ENCODE measurements around the gene SKA3.

The SKA3 gene

DNA sequence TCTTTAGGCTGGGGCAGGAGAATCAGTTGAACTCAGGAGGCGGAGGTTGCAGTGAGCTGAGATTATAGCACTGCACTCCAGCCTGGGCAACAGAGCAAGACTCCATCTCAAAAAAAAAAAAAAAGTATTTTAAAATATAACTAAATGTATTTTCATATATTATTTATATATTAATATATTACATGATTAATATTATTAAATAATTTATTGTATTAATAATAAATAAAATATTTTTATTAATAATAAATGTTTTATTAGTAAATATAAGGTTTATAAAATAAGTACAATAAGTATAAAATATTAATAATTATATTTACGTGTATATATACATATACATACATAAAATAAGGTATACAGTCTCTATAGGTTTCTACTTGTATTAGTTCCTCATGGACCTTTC, 56.8 kb downstream of the SKA3 start:
- Histone ChIP-seq H2AFZ (ENCODE audit: low read depth, low read length) (no peak overlapping the region), H3K4me3 (ENCODE audit: low read length) (no peak overlapping the region), H3K4me1 (ENCODE audit: insufficient read depth, low read length) (peaks cover 5% of the 10 kb centered on the region), H3K9me3 (ENCODE audit: low read length) (no peaks in the 10 kb centered on the region), H3K36me3 (ENCODE audit: insufficient read depth, low read length) (no peaks in the 10 kb centered on the region), H3K27me3 (ENCODE audit: insufficient read depth, low read length) (no peaks in the 10 kb centered on the region)

DNA sequence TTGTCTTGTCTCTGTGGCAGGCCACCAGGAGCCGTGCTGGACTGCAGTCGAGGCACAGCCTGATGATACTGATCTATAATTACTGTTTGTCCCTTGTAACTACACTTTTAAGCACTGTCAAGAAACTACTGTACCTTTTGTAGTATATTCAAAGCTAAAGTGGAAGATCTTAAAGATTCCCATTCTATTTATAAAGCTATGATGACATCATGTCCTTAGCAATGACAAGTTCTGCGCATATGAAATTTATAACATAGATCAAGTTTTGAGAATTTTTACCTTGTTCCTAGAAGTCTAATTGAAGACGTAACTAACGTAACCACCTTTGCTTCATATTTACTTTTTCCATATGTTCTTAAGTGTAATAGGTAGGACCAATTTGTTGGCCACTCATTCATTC, 58.2 kb downstream of the SKA3 start:
- Histone ChIP-seq H2AFZ (ENCODE audit: low read depth, low read length) (no peak overlapping the region), H3K36me3 (ENCODE audit: insufficient read depth, low read length) (no peaks in the 10 kb centered on the region), H3K4me3 (ENCODE audit: low read length) (no peak overlapping the region), H3K4me1 (ENCODE audit: insufficient read depth, low read length) (peaks cover 5% of the 10 kb centered on the region), H3K27me3 (ENCODE audit: insufficient read depth, low read length) (no peaks in the 10 kb centered on the region), H3K9me3 (ENCODE audit: low read length) (no peaks in the 10 kb centered on the region)

DNA sequence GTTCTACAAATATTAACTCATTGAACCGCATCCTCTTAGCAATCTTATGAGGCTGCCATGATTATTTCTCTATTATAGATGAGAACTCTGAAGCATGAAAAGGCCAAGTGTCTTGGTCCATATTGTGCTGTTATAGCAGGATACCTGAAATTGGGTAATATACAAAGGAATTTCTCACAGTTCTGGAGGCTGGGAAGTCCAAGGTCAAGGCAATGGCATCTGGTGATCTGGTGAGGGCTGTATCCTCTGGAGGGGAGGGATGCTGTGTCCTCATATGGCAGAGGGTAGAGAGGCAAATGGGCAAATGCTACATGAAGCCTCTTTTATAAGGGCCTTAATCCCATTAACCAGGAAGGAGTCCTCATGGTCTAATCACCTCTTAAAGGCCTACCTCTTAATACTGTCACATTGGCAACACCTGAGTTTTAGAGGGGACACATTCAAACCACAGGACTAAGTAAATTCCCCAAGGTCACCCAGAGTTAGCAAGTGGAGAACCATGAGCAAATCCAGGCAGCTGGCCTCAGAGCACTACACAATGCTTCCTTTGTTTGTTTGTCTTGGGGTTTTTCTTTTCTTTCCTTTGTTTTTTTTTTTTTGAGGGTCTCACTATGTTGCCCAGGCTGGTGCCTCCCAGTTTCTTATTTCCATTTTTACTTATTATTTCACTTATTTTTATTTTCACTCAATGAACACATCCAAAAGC, 59.1 kb downstream of the SKA3 start:
- Histone ChIP-seq H3K4me1 (ENCODE audit: insufficient read depth, low read length) (peaks cover 5% of the 10 kb centered on the region), H2AFZ (ENCODE audit: low read depth, low read length) (no peak overlapping the region), H3K27me3 (ENCODE audit: insufficient read depth, low read length) (no peaks in the 10 kb centered on the region), H3K36me3 (ENCODE audit: insufficient read depth, low read length) (no peaks in the 10 kb centered on the region), H3K4me3 (ENCODE audit: low read length) (no peak overlapping the region), H3K9me3 (ENCODE audit: low read length) (no peaks in the 10 kb centered on the region)

DNA sequence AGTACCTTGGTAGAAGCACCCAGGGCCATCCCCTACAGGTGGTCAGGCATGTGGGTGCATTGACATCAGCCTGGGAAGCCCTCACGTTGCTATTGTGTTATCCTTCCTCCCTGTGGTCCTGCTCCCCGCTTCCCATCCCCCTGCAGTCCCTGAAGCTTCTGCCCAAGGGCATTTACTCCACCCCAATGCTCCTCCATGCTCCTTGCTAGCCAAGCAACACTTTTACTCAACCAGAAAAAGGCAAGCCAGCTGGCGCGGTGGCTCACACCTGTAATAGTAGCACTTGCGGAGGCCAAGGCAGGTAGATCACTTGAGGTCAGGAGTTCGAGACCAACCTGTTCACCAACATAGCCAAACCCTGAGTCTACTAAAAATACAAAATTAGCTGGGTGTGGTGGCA, 60.2 kb downstream of the SKA3 start:
- no peaks in the 10 kb centered on the region for H3K9me3 ChIP-seq (ENCODE audit: low read length)
- H3K36me3 ChIP-seq (ENCODE audit: insufficient read depth, low read length) = no peaks in the 10 kb centered on the region
- peaks cover 5% of the 10 kb centered on the region for H3K4me1 ChIP-seq (ENCODE audit: insufficient read depth, low read length)
- H3K4me3 ChIP-seq (ENCODE audit: low read length) = no peak overlapping the region
- H3K27me3 ChIP-seq (ENCODE audit: insufficient read depth, low read length) = no peaks in the 10 kb centered on the region
- no peak overlapping the region for H2AFZ ChIP-seq (ENCODE audit: low read depth, low read length)

DNA sequence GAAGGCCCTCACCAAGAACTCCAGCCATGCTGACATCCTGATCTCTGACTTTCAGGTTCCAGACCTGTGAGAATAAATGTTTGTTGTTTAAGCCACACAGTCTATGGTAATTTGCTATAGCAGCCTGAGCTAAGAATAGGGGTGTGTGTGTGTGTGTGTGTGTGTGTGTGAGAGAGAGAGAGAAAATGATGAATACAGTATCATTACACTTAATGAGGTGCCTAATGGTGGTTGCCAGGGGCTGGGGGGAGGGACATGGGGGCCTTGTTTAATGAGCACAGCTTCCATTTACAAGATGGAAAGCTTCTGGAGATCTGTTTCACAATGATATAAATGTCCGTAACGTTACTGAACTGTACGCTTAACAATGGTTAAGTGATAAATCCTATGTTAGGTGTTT, 61.1 kb downstream of the SKA3 start:
- H3K4me3 ChIP-seq (ENCODE audit: low read length) = no peak overlapping the region
- no peaks in the 10 kb centered on the region for H3K9me3 ChIP-seq (ENCODE audit: low read length)

DNA sequence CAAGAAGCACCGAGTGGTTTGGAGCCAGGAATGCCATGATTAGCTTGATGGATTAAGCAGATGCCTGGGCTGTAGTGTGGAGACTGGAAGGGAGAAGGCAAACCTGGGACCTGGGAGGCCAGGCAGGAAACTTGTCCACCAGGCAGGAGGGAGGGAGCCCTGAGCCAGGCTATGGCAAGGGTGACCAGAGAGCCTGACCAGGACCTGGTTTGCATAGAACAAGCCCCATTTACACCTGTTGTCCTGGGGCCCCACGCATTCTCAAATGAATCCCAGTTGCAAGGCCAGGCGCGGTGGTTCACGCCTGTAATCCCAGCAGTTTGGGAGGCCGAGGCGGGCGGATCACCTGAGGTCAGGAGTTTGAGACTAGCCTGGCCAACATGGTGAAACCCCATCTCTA, 64.8 kb downstream of the SKA3 start:
- Histone ChIP-seq H3K9me3 (ENCODE audit: low read length) (no peaks in the 10 kb centered on the region), H2AFZ (ENCODE audit: low read depth, low read length) (no peak overlapping the region), H3K27me3 (ENCODE audit: insufficient read depth, low read length) (no peaks in the 10 kb centered on the region), H3K4me1 (ENCODE audit: insufficient read depth, low read length) (peaks cover 5% of the 10 kb centered on the region), H3K4me3 (ENCODE audit: low read length) (no peak overlapping the region), H3K36me3 (ENCODE audit: insufficient read depth, low read length) (no peaks in the 10 kb centered on the region)

More for the DNA sequence above, 61.1 kb downstream of the SKA3 start:
- Histone ChIP-seq H3K36me3 (ENCODE audit: insufficient read depth, low read length) (no peaks in the 10 kb centered on the region), H3K27me3 (ENCODE audit: insufficient read depth, low read length) (no peaks in the 10 kb centered on the region), H3K4me1 (ENCODE audit: insufficient read depth, low read length) (peaks cover 5% of the 10 kb centered on the region), H2AFZ (ENCODE audit: low read depth, low read length) (no peak overlapping the region)

DNA sequence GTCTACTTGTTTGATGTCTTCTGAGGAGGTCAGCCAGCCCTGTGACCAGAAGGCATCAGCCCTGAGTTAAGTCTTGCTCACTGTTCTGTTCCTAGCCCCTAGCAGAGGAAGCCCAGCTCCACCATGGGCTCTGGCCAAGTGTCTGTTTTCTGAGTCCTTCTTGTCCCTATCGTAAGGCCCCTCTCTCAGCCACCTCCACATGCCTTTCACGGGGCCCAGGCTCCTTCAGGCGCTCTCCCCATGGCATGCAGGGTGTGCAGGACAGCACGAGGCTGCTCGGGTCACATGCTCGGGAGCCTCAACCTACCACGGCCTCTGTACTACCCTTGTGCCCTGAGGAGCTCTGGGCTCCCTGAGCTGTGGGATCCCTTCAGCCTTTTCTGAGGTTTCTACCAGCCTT, 67.2 kb downstream of the SKA3 start:
- no peaks in the 10 kb centered on the region for H3K9me3 ChIP-seq (ENCODE audit: low read length)
- H3K27me3 ChIP-seq (ENCODE audit: insufficient read depth, low read length) = no peaks in the 10 kb centered on the region
- no peak overlapping the region for H3K4me3 ChIP-seq (ENCODE audit: low read length)
- no peaks in the 10 kb centered on the region for H3K36me3 ChIP-seq (ENCODE audit: insufficient read depth, low read length)
- H2AFZ ChIP-seq (ENCODE audit: low read depth, low read length) = no peak overlapping the region
- no peaks in the 10 kb centered on the region for H3K4me1 ChIP-seq (ENCODE audit: insufficient read depth, low read length)

DNA sequence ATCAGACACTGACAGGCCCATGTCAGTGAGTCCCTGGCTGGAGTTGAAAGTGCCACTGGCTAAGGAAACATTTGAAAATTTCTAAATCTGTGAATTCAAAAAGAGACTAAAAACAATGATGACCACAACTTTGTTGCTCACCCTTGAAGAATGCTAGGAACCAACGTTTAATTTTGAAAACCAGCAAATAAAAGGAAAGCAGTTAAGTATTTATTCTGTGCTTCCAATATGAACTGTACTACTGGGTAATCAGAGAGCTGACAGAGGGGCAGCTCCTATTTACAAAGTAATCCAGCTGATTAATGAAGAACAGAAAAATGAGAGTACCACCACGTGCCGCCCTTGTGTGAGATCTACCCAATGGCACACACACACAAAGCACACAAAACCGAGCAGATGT, 70.3 kb downstream of the SKA3 start:
- Histone ChIP-seq H2AFZ (ENCODE audit: low read depth, low read length) (no peak overlapping the region), H3K27me3 (ENCODE audit: insufficient read depth, low read length) (no peaks in the 10 kb centered on the region)

DNA sequence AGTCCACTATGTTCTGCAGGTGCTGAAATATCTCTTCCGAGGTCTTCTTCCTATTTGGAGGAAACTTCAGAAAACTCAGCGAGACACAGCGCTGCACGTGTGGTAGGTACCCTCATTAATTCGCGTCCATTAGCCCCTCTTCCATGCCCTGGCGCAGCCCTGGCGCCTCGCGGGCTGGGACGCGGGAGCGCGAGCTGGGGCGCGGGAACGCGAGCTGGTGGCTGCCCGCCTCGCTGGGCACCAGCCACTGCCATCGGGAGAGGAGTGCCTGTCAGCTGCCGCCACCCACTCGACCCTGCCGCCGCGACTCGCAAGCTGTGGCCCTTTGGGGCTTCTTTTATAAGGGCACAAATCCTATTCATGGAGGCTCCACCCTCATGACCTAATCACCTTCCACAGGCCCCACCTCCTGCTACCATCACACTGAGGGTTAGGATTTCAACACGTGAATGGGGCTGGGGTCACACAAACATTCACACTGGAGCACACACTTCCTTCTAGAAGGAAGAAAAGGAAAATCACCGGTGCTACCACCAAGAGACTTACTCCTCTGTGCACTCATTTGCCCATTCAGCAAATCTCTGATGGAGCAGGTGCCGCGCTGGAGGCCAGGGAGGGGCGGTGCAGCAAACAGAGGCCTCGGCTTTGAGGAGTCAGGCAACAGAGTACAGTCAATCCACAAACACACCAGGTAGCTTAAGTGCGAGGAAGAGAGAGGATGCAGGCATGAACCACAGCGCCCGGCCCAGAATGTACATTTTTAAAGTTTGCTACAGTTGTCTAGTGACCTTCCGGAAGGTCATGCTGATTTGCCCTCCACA, 71.9 kb downstream of the SKA3 start:
- Histone ChIP-seq H3K4me3 (ENCODE audit: low read length) (no peak overlapping the region), H3K36me3 (ENCODE audit: insufficient read depth, low read length) (no peaks in the 10 kb centered on the region), H3K27me3 (ENCODE audit: insufficient read depth, low read length) (no peaks in the 10 kb centered on the region), H2AFZ (ENCODE audit: low read depth, low read length) (no peak overlapping the region), H3K9me3 (ENCODE audit: low read length) (no peaks in the 10 kb centered on the region), H3K4me1 (ENCODE audit: insufficient read depth, low read length) (no peaks in the 10 kb centered on the region)

More for the DNA sequence above, 70.3 kb downstream of the SKA3 start:
- Histone ChIP-seq H3K36me3 (ENCODE audit: insufficient read depth, low read length) (no peaks in the 10 kb centered on the region), H3K4me1 (ENCODE audit: insufficient read depth, low read length) (no peaks in the 10 kb centered on the region), H3K4me3 (ENCODE audit: low read length) (no peak overlapping the region), H3K9me3 (ENCODE audit: low read length) (no peaks in the 10 kb centered on the region)
